A673 (cell line): ENCODE measurements around the gene CD200R1L.

Experiments
- EZH2 ChIP-seq: fragments of 200-600 bp; sonication (generic); IDR thresholded peaks from 2 replicates; pipeline ENCODE4 v1.6.1; 2017; ENCODE audit warnings: borderline replicate concordance, low read depth, mild to moderate bottlenecking, mixed read lengths, antibody characterized with exemption, low read length; ENCODE audit not compliant: poor library complexity, severe bottlenecking
- TF ChIP-seq, protein P1 (sequence below): fragments of 300-800, 200-600 bp; sonication (generic); conservative IDR thresholded peaks from 2 replicates; pipeline ENCODE4 v1.5.1; 2017; ENCODE audit warnings: low read depth, mild to moderate bottlenecking, antibody characterized with exemption, low read length, moderate library complexity, mixed read lengths

DNA sequence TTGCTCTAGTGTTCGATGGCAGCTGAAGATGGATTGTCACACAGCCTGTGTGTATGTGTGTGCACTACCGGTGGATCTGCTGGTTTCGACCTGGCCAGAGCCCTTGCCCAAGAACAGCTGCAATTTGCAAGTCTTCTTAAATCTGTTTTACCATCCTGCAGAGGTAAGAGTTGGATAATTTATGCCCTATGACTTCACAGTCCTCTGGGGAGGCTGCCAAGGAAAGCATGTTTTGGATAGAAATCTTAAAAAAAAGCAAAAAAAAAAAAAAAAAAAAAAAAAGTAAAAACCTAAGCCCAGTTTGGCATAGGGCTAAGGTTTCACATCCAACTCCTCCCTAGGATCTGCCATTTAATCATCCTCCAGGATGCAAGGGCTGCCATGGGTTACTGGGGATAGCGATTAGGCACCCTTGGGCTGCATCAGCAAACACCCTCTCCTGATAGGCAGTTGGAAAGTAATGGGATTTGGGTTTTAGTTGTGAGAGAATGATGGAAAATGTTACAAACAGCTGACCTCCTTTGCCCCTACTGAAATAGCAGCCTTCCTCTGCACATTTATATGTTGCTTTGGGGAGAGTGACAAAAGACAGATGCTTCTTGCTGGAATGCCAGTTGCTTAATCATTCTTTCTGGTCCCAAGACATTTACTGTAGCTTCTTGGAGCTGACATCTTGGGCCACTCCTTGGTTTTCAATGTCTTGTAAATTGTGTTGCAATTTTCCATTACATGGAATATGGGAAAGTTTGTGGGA, 35.4 kb downstream of the CD200R1L start:
- no peak for TF ChIP-seq EZH2
- TF ChIP-seq, protein P1, sequence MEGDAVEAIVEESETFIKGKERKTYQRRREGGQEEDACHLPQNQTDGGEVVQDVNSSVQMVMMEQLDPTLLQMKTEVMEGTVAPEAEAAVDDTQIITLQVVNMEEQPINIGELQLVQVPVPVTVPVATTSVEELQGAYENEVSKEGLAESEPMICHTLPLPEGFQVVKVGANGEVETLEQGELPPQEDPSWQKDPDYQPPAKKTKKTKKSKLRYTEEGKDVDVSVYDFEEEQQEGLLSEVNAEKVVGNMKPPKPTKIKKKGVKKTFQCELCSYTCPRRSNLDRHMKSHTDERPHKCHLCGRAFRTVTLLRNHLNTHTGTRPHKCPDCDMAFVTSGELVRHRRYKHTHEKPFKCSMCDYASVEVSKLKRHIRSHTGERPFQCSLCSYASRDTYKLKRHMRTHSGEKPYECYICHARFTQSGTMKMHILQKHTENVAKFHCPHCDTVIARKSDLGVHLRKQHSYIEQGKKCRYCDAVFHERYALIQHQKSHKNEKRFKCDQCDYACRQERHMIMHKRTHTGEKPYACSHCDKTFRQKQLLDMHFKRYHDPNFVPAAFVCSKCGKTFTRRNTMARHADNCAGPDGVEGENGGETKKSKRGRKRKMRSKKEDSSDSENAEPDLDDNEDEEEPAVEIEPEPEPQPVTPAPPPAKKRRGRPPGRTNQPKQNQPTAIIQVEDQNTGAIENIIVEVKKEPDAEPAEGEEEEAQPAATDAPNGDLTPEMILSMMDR: no peak
